GM12874 (cell line): ENCODE results near the gene MIPOL1.

ENCODE experiments used
- CTCF ChIP-seq: IDR thresholded peaks from 2 replicates; pipeline ENCODE4 v1.5.1; 2011; ENCODE audit warnings: low read depth, mild to moderate bottlenecking, control low read depth, low read length, moderate library complexity; ENCODE audit not compliant: insufficient read depth

MIPOL1 gene

GRCh38 chr14:37573356-37573755 lies 375.6 kb downstream of the MIPOL1 start:
- no peak for TF ChIP-seq CTCF

- TF ChIP-seq CTCF = no peak
Observed at GRCh38 chr14:37579274-37579673, 381.5 kb downstream of the MIPOL1 start.

- no peak for TF ChIP-seq CTCF
Observed at GRCh38 chr14:37580146-37580545, 382.4 kb downstream of the MIPOL1 start.

- TF ChIP-seq CTCF = no peak
Observed at GRCh38 chr14:37583358-37584210, 385.8 kb downstream of the MIPOL1 start.

GRCh38 chr14:37584211-37585100 lies 386.7 kb downstream of the MIPOL1 start:
- TF ChIP-seq CTCF = no peak

GRCh38 chr14:37585101-37585511 lies 387.4 kb downstream of the MIPOL1 start:
- no peak for TF ChIP-seq CTCF
